GM18861 (cell line): ENCODE data around the gene GYS1.
"Not testable (repeated sequence)": the region's sequence is repeated elsewhere in the genome, so short reads cannot be mapped to it uniquely, and the experiment has no call there.

Source experiments
- ATAC-seq: cut with Tn5 transposase; IDR thresholded peaks from one replicate; pipeline ENCODE4 v1.9.1; 2021; ENCODE audit not compliant: unreplicated experiment

The GYS1 gene

GRCh38 chr19:49018388-49019241 is 25.5 kb upstream of the GYS1 start:
- ATAC-seq = not testable (repeated sequence)

- ATAC-seq = no peak
Measured at GRCh38 chr19:49017666-49018351, 24.7 kb upstream of the GYS1 start.

GRCh38 chr19:49017041-49017665 is 24.0 kb upstream of the GYS1 start, which contains the start of gene LHB:
Gene LHB (minus strand): TSS chr19:49017091. CDS start chr19:49017081, 10 bp downstream.
- ATAC-seq = no peak

GRCh38 chr19:49016067-49016839 is 23.1 kb upstream of the GYS1 start:
- ATAC-seq = no peak

- ATAC-seq = no peak
Measured at GRCh38 chr19:49014870-49015255, 21.8 kb upstream of the GYS1 start.

- no peak for ATAC-seq
Measured at GRCh38 chr19:49014123-49014869, 21.2 kb upstream of the GYS1 start.

- ATAC-seq = no peak
Measured at GRCh38 chr19:49011194-49011593, 18.1 kb upstream of the GYS1 start.

- ATAC-seq = no peak
Measured at GRCh38 chr19:49010453-49010852, 17.3 kb upstream of the GYS1 start.

GRCh38 chr19:49009828-49010227 is 16.7 kb upstream of the GYS1 start:
- no peak for ATAC-seq

GRCh38 chr19:49006905-49007304 is 13.8 kb upstream of the GYS1 start:
- no peak for ATAC-seq

- ATAC-seq = no peak
Measured at GRCh38 chr19:49004964-49005614, 12.0 kb upstream of the GYS1 start.

- no peak for ATAC-seq
Measured at GRCh38 chr19:49004133-49004532, 11.0 kb upstream of the GYS1 start.

GRCh38 chr19:48999481-49000325 is 6.6 kb upstream of the GYS1 start:
- ATAC-seq = no peak

- no peak for ATAC-seq
Measured at GRCh38 chr19:48997972-48998371, 4.9 kb upstream of the GYS1 start.

GRCh38 chr19:48994035-48994386 is 902 bp upstream of the GYS1 start:
- ATAC-seq = no peak

- ATAC-seq = no peak
Measured at GRCh38 chr19:48992581-48993174, 431 bp downstream of the GYS1 start.

- ATAC-seq = no peak
Measured at GRCh38 chr19:48991873-48992580, 1.1 kb downstream of the GYS1 start.

GRCh38 chr19:48991011-48991609 is 2.0 kb downstream of the GYS1 start:
- no peak for ATAC-seq
